HuH-7 (cell line): ENCODE data around the gene ADAMTSL1.

Source experiments
- DNase-seq: peaks from one replicate; pipeline ENCODE4 v3.0.0; 2011; ENCODE audit warnings: low spot score

Gene ADAMTSL1

GRCh38 chr9:18810581-18810980 lies 336.6 kb downstream of the ADAMTSL1 start:
- no peak for DNase-seq

GRCh38 chr9:18811171-18811570 lies 337.2 kb downstream of the ADAMTSL1 start:
- no peak for DNase-seq

- no peak for DNase-seq
These were observed 345.5 kb downstream of the ADAMTSL1 start for GRCh38 chr9:18819418-18819817.

GRCh38 chr9:18820566-18821095 lies 346.7 kb downstream of the ADAMTSL1 start:
- DNase-seq = no peak

- DNase-seq = no peak
These were observed 347.8 kb downstream of the ADAMTSL1 start for GRCh38 chr9:18821788-18822187.

- no peak for DNase-seq
These were observed 348.9 kb downstream of the ADAMTSL1 start for GRCh38 chr9:18822850-18823249.

GRCh38 chr9:18824095-18824666 lies 350.2 kb downstream of the ADAMTSL1 start:
- peak; percentile 1 for DNase-seq

GRCh38 chr9:18825656-18826170 lies 351.8 kb downstream of the ADAMTSL1 start:
- no peak for DNase-seq

GRCh38 chr9:18826248-18826647 lies 352.3 kb downstream of the ADAMTSL1 start:
- DNase-seq = no peak

GRCh38 chr9:18829066-18829465 lies 355.1 kb downstream of the ADAMTSL1 start:
- DNase-seq = no peak

GRCh38 chr9:18829873-18830272 lies 355.9 kb downstream of the ADAMTSL1 start:
- no peak for DNase-seq

- no peak for DNase-seq
These were observed 360.9 kb downstream of the ADAMTSL1 start for GRCh38 chr9:18834740-18835361.

GRCh38 chr9:18837402-18837801 lies 363.4 kb downstream of the ADAMTSL1 start:
- DNase-seq = no peak

GRCh38 chr9:18847576-18848275 lies 373.8 kb downstream of the ADAMTSL1 start:
- no peak for DNase-seq

GRCh38 chr9:18848657-18849056 lies 374.7 kb downstream of the ADAMTSL1 start:
- no peak for DNase-seq

GRCh38 chr9:18849270-18849669 lies 375.3 kb downstream of the ADAMTSL1 start:
- no peak for DNase-seq

GRCh38 chr9:18849890-18850677 lies 376.1 kb downstream of the ADAMTSL1 start:
- no peak for DNase-seq

- no peak for DNase-seq
These were observed 377.3 kb downstream of the ADAMTSL1 start for GRCh38 chr9:18851069-18851795.

GRCh38 chr9:18855656-18856055 lies 381.7 kb downstream of the ADAMTSL1 start:
- DNase-seq = no peak

- no peak for DNase-seq
These were observed 383.4 kb downstream of the ADAMTSL1 start for GRCh38 chr9:18857334-18857733.

- DNase-seq = no peak
These were observed 383.8 kb downstream of the ADAMTSL1 start for GRCh38 chr9:18857769-18858168.
